Measurements from ENCODE around the gene ZNF620.
A peak's percentile ranks its signal among the peaks of the same experiment; 100 is the strongest.
"Not testable (repeated sequence)": the region's sequence is repeated elsewhere in the genome, so short reads cannot be mapped to it uniquely, and the experiment has no call there.

ZNF620 gene

DNA sequence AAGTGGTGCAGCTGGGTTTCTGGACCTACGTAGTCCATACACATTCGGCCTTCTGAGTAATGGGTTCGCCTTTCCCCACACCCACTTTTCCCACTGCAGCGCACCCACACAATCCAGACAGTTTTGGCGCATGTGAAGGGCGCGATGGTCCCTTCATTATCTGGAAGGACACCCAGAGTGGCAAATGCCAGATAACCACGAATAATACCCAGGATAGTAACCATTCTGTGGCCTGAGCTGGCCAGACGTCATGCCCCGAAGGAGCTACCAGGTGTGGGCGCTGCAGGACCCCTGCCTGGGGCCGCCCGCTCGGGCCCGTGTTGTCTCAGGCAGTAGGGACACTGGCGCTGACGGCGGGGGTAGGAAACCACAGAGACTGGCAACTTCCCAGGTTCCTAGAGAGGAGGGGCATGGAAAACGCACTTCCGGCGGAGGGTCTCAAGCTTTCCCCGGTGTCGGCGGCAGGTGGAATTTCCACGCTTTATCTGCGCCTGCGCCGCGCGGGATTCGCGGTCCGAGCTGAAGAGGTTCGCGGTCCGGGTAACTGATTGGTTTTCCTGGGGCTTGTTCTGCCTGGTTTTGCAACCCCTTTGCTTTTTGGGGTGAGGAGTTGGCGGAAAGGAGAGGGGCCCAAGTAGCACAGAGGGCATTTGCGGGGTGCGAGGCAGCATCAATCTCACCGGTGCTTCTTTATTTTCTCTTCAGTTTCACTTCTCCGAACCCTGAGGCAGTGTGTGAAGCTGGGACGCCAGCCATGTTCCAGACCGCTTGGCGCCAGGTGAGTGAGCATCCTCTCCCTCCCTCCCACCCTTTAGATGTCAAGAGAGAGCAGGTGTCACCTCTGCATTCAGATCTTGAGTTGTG lies at the start of gene ZNF620:
Gene ZNF620 (plus strand): TSS at position 441 of the 864 bp plus-strand sequence. CDS start 314 bp downstream, at position 755.
- Histone ChIP-seq H3K36me3 (ENCODE audit: control insufficient read depth, insufficient read depth, low read length) (peaks cover 2% of the 10 kb centered on the region; the same call in 1 of the 2 replicates), H3K9me3 (ENCODE audit: control insufficient read depth, insufficient read depth, low read length) (no peaks in the 10 kb centered on the region), H3K27ac (ENCODE audit: low read length) (no peak within 1 kb of the TSS), H3K27me3 (ENCODE audit: control insufficient read depth, insufficient read depth, low read length) (no peaks in the 10 kb centered on the region), H3K4me1 (ENCODE audit: control insufficient read depth, insufficient read depth, low read length) (peaks cover 1% of the 10 kb centered on the region), H3K4me3 (ENCODE audit: low read length) (peak within 1 kb of the TSS; percentile 62)
- peak; percentile 80 for DNase-seq (ENCODE audit: low read depth, low spot score)
- no CpG with 5 or more reads among the region's 44 CpGs for WGBS (ENCODE audit: insufficient coverage, insufficient read length)

DNA sequence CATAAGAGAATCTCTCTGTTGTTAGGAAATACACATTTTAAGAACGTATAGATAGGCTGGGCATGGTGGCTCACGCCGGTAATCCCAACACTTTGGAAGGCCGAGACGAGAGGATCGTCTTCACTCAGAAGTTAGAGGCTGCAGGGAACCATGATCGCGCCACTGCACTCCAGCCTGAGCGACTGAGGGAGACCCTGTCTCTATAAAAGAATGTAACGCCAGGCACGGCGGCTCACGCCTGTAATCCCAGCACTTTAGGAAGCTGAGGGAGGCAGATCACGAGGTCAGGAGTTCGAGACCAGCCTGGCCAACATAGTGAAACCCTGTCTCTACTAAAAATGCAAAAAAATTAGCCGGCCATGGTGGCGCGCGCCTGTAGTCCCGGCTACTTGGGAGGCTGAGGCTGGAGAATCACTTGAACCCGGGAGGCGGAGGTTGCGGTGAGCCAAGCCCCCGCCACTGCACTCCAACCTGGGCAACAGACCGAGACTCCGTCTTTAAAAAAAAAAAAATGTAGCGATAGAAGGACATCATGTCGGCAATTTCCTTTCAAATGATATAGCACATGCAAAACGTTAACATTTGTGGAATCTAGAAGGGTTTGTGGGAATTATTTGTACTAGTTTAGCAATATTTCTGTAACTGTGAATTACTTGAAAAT lies 49.4 kb upstream of the ZNF620 start:
- Histone ChIP-seq H3K27ac (ENCODE audit: low read length) (no peak overlapping the region), H3K27me3 (ENCODE audit: control insufficient read depth, insufficient read depth, low read length) (no peaks in the 10 kb centered on the region), H3K36me3 (ENCODE audit: control insufficient read depth, insufficient read depth, low read length) (peaks cover 7% of the 10 kb centered on the region; the same call in 1 of the 2 replicates), H3K4me1 (ENCODE audit: control insufficient read depth, insufficient read depth, low read length) (no peaks in the 10 kb centered on the region), H3K9me3 (ENCODE audit: control insufficient read depth, insufficient read depth, low read length) (no peaks in the 10 kb centered on the region), H3K4me3 (ENCODE audit: low read length) (peak overlapping the region; percentile 81; the same call in 1 of the 2 replicates)
- no CpG with 5 or more reads among the region's 29 CpGs for WGBS (ENCODE audit: insufficient coverage, insufficient read length)
- no peak for DNase-seq (ENCODE audit: low read depth, low spot score)

DNA sequence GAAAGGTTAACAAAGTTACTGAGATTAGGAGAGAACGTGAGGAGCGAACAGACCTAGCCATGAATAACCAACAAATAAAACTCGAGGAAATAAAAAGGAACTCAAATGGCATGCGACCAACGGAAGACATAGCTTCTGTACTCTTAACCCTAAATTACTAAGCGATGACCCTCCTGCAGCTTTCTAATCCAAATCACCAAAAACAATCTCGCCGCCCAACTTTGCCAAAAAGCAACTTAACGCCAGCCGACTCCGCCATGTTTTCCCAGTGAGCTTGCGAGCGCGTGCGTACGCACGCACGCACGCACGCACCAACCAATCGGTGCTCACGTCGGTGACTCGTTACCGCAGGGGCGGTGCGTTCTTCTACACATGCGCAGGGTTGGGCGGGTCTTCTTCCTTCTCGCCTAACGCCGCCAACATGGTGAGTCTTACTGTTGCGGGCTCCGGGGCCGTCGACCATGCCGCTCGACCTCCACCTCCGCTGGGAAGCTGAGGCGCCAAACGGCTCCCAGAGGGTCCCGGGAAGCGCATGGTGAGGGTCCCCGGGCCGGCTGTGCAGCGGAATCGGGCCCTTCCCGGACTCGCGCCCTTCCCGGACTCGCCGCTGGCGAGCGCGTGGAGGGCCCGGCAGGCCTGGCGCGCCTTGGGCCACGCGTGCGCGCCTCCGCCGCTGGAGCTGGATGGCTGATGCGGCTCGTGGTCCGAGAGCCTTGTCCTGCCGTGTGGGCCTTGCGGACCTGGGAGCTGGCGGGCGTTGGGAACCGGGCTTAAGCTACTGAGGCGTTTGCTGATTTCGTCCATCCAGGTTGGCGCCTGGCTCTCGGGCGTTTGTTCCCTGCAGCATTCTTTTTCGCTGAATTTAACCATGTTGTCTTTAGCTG lies 48.7 kb upstream of the ZNF620 start, which contains the start of gene RPL14:
Gene RPL14 (plus strand): TSS at position 400 of the 884 bp plus-strand sequence. CDS start 133 bp downstream, at position 533.
- H3K4me3 ChIP-seq (ENCODE audit: low read length), result peak within 1 kb of the TSS; percentile 81
- no peaks in the 10 kb centered on the region for H3K27me3 ChIP-seq (ENCODE audit: control insufficient read depth, insufficient read depth, low read length)
- H3K9me3 ChIP-seq (ENCODE audit: control insufficient read depth, insufficient read depth, low read length), result no peaks in the 10 kb centered on the region
- H3K27ac ChIP-seq (ENCODE audit: low read length), result no peak within 1 kb of the TSS
- H3K4me1 ChIP-seq (ENCODE audit: control insufficient read depth, insufficient read depth, low read length), result no peaks in the 10 kb centered on the region
- DNase-seq (ENCODE audit: low read depth, low spot score), result peak; percentile 60
- WGBS (ENCODE audit: insufficient coverage, insufficient read length), result no CpG with 5 or more reads among the region's 79 CpGs
- peaks cover 7% of the 10 kb centered on the region; the same call in 1 of the 2 replicates for H3K36me3 ChIP-seq (ENCODE audit: control insufficient read depth, insufficient read depth, low read length)

DNA sequence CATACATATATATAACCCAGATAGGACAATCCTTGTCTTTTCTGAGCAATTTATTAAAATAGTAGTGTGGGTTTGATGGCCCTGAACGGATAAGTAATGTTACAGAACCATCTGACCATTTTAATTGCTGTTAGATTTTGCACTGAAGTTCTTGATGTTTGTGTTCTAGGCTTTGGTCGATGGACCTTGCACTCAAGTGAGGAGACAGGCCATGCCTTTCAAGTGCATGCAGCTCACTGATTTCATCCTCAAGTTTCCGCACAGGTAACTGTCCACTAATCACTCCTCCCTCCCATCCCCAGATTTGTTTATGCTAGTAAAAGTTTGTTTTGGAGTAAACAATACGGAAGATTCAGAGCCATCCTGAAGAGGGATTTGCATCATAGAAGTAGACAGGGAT lies 47.4 kb upstream of the ZNF620 start:
- Histone ChIP-seq H3K4me1 (ENCODE audit: control insufficient read depth, insufficient read depth, low read length) (no peaks in the 10 kb centered on the region), H3K36me3 (ENCODE audit: control insufficient read depth, insufficient read depth, low read length) (peaks cover 7% of the 10 kb centered on the region; the same call in 1 of the 2 replicates), H3K4me3 (ENCODE audit: low read length) (no peak overlapping the region; the same call in 1 of the 2 replicates), H3K9me3 (ENCODE audit: control insufficient read depth, insufficient read depth, low read length) (no peaks in the 10 kb centered on the region), H3K27me3 (ENCODE audit: control insufficient read depth, insufficient read depth, low read length) (no peaks in the 10 kb centered on the region), H3K27ac (ENCODE audit: low read length) (no peak overlapping the region)
- no CpG with 5 or more reads among the region's 4 CpGs for WGBS (ENCODE audit: insufficient coverage, insufficient read length)
- no peak for DNase-seq (ENCODE audit: low read depth, low spot score)

DNA sequence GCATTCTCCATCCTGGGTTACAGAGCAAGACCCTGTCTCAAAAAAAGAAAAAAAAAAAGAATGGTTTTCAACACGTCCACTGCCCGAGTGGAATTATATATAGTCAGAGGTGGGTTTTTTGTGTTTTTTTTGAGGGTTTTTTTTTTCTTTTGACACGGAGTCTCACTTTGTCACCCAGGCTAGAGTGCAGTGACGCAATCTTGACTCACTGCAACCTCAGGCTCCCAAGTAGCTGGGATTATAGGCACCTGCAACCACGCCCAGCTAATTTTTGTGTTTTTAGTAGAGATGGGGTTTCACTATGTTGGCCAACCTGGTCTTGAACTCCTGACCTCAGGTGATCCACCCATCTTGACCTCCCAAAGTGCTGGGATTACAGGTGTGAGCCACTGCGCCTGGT lies 45.4 kb upstream of the ZNF620 start:
- H3K27me3 ChIP-seq (ENCODE audit: control insufficient read depth, insufficient read depth, low read length); DNase-seq (ENCODE audit: low read depth, low spot score); H3K4me3 ChIP-seq (ENCODE audit: low read length); H3K36me3 ChIP-seq (ENCODE audit: control insufficient read depth, insufficient read depth, low read length); H3K27ac ChIP-seq (ENCODE audit: low read length); H3K9me3 ChIP-seq (ENCODE audit: control insufficient read depth, insufficient read depth, low read length); H3K4me1 ChIP-seq (ENCODE audit: control insufficient read depth, insufficient read depth, low read length): not testable (repeated sequence)
- WGBS (ENCODE audit: insufficient coverage, insufficient read length), result no CpG with 5 or more reads among the region's 6 CpGs

DNA sequence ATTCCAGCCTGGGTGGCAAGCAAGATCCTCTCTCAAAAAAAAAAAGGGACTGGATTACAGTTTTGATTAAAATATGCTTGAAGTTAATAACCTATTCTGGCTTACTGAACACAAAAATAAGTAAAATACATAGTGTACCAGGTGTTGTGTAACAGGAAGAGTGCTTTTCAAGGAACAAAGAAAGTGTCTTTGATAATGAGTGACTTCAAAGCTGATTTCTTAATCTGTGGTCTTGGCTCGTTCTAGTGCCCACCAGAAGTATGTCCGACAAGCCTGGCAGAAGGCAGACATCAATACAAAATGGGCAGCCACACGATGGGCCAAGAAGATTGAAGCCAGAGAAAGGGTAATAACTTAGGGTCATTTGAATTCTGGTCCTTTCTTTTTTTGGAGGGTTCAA lies 44.7 kb upstream of the ZNF620 start:
- Histone ChIP-seq H3K36me3 (ENCODE audit: control insufficient read depth, insufficient read depth, low read length) (peaks cover 10% of the 10 kb centered on the region; the same call in 1 of the 2 replicates), H3K27ac (ENCODE audit: low read length) (no peak overlapping the region), H3K4me3 (ENCODE audit: low read length) (no peak overlapping the region), H3K4me1 (ENCODE audit: control insufficient read depth, insufficient read depth, low read length) (no peaks in the 10 kb centered on the region), H3K27me3 (ENCODE audit: control insufficient read depth, insufficient read depth, low read length) (no peaks in the 10 kb centered on the region), H3K9me3 (ENCODE audit: control insufficient read depth, insufficient read depth, low read length) (no peaks in the 10 kb centered on the region)
- no peak for DNase-seq (ENCODE audit: low read depth, low spot score)
- no CpG with 5 or more reads among the region's 3 CpGs for WGBS (ENCODE audit: insufficient coverage, insufficient read length)

DNA sequence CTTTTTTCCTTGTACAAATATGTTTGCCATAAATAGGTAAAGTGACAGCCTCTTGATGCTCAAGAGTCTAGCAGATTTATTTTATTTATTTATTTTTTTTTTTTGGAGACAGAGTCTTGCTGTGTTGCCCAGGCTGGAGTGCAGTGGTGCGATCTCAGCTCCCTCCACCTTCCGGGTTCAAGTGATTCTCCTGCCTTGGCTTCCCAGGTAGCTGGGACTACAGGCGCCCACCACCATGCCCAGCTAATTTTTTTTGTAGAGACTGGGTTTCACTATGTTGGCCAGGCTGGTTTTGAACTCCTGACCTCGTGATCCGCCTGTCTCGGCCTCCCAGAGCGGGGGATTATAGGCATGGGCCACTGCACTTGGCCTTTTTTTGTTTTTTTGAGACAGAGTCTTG lies 43.0 kb upstream of the ZNF620 start:
- not testable (repeated sequence) for H3K9me3 ChIP-seq (ENCODE audit: control insufficient read depth, insufficient read depth, low read length); H3K27ac ChIP-seq (ENCODE audit: low read length); H3K27me3 ChIP-seq (ENCODE audit: control insufficient read depth, insufficient read depth, low read length); H3K36me3 ChIP-seq (ENCODE audit: control insufficient read depth, insufficient read depth, low read length); H3K4me1 ChIP-seq (ENCODE audit: control insufficient read depth, insufficient read depth, low read length); H3K4me3 ChIP-seq (ENCODE audit: low read length); DNase-seq (ENCODE audit: low read depth, low spot score)
- no CpG with 5 or more reads among the region's 7 CpGs for WGBS (ENCODE audit: insufficient coverage, insufficient read length)

DNA sequence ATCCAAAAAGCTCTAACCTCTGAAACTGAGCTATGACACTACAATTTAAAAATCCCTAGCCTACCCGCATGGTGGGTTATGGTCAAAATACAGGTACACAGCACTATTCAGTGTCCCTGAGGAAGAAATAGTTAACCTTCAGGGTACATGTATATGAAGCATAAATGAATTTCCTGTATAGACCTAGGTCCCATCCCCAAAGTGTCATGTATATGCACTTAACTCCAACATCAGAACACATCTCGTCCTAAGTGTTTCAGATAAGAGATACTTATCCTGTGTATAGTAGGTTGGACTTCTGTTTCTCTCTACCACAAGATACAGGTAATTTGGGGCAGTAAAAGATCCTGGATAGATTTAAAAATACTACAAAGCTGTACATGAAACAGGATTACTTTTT lies 42.3 kb upstream of the ZNF620 start:
- DNase-seq (ENCODE audit: low read depth, low spot score), result no peak
- Histone ChIP-seq H3K27me3 (ENCODE audit: control insufficient read depth, insufficient read depth, low read length) (no peaks in the 10 kb centered on the region), H3K9me3 (ENCODE audit: control insufficient read depth, insufficient read depth, low read length) (no peaks in the 10 kb centered on the region), H3K4me3 (ENCODE audit: low read length) (no peak overlapping the region), H3K36me3 (ENCODE audit: control insufficient read depth, insufficient read depth, low read length) (peaks cover 7% of the 10 kb centered on the region; the same call in 1 of the 2 replicates), H3K27ac (ENCODE audit: low read length) (no peak overlapping the region), H3K4me1 (ENCODE audit: control insufficient read depth, insufficient read depth, low read length) (no peaks in the 10 kb centered on the region)
- WGBS (ENCODE audit: insufficient coverage, insufficient read length), result no CpG with 5 or more reads among the region's 2 CpGs

DNA sequence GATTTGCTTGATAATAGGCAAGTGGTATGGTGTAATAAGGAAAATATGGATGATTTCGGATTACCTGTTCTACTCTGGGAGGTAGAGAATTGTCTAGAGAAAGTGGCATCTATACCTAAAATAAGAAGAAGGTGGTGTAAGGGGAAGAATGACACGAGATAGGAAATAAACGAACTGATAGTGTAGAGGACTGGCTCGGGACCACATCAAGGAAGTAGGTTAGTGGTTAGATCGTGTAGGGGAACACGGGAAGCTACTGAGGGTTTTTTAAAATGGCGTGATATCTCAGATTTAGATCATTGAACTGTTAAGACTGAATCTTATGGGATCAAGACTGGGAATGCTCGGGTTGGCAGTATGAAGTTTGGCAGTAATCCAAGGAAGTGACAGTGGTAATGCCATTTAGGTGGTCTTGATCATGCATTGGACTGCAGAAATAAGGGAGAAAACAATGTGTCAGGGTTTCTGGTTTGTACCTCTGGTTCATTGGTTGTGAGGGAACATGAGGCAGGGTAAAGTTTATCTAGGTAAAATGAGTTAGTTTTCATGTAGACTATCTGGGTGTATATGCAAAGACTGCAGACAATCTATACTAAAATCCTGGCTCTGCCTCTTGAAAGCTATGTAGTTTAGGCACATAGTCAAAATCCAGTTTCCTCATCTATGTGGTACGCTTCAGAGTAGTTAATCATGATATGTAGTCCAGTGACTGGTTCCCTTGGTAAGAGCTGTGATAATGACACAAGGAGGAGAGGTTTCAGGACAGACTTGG lies 41.3 kb upstream of the ZNF620 start:
- H3K9me3 ChIP-seq (ENCODE audit: control insufficient read depth, insufficient read depth, low read length), result no peaks in the 10 kb centered on the region
- no peak overlapping the region for H3K27ac ChIP-seq (ENCODE audit: low read length)
- H3K36me3 ChIP-seq (ENCODE audit: control insufficient read depth, insufficient read depth, low read length), result peaks cover 5% of the 10 kb centered on the region; the same call in 1 of the 2 replicates
- no peak for DNase-seq (ENCODE audit: low read depth, low spot score)
- H3K4me1 ChIP-seq (ENCODE audit: control insufficient read depth, insufficient read depth, low read length), result no peaks in the 10 kb centered on the region
- H3K27me3 ChIP-seq (ENCODE audit: control insufficient read depth, insufficient read depth, low read length), result no peaks in the 10 kb centered on the region
- 100% methylated on average over 3 of the region's 9 CpGs for WGBS (ENCODE audit: insufficient coverage, insufficient read length)
- H3K4me3 ChIP-seq (ENCODE audit: low read length), result no peak overlapping the region

Measured in iPS DF 6.9 (cell line).